NCI-H526 (cell line): ENCODE data around the gene SOX2.
"Not testable (repeated sequence)": the region's sequence is repeated elsewhere in the genome, so short reads cannot be mapped to it uniquely, and the experiment has no call there.

ENCODE experiments used
- DNase-seq, 2 experiments: peaks; one replicate each; lab custom pipeline; 2025; lab: John Stamatoyannopoulos, UW

The SOX2 gene

DNA sequence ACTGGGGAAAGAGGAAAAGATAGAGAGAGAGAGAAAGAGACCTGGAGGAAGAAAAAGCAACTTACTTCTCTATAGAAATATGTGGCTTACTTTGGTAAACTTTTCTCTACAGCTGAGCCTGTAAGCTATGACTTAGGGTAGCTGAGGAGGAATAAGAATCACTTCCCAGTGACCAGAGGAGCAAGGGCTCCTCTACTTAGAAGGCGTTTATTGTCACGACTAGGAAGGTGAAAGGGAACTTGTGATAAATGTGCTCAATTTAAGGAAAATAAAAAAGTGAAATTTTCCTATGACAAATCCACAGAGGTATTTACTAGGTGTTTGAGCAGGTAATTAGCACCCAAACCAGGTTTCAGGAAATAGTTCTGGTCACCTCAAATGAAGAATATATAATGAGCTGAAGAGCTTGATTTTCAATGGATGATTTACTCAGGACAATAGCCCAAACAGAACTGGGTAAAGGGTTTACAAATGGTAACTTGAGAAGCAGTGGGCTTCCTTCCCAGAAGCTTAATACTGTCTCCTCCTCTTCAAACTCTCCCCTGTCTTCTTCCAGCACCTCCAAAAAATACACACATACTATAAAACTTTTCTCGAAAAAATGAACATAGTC lies 46.1 kb downstream of the SOX2 start:
- peak; percentile 8 to 31 for DNase-seq

DNA sequence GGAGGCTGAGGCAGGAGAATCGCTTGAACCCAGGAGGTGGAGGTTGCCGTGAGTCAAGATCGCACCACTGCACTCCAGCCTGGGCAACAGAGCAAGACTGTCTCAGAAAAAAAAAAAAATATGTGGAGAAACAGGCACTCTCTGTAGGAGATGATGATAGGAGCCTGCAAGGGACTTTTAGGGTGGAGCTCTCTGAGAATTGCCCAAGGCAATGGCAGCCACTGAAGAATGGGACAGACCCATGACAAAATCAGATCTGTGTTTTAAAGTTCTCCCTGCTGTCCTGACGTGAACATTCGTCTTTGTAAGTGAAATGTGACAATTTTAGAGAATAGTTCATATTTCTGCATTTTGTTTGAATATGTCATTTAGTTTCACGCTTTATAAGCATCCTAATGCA lies 50.2 kb downstream of the SOX2 start:
- no peak for DNase-seq

GRCh38 chr3:181764033-181764432 lies 52.3 kb downstream of the SOX2 start:
- not testable (repeated sequence) for DNase-seq
